ENCODE results near the gene PALLD. TPM values are rescaled to one million over a fixed set of nuclear protein-coding genes. Genes with fewer than 3 reads are reported as not detected.

The PALLD gene
- total and polyA plus RNA-seq, 2 of the 8 experiments (the other 6 are each of a cell fraction or from before 2014, with no cell fraction given), result 10.5 to 25.0 TPM

GRCh38 chr4:168845897-168846296 is 349.0 kb downstream of the PALLD start (continued):
- TF ChIP-seq CHD7 (IDR thresholded peaks at IDR 0.05; ENCODE audit: insufficient replicate concordance, low read length) (no peak), EGR1 (IDR thresholded peaks at IDR 0.05; ENCODE audit: borderline replicate concordance, low read depth, low read length) (no peak), PHF8 (conservative IDR thresholded peaks at IDR 0.05; ENCODE audit: low read depth, low read length) (no peak), HDAC6 (IDR thresholded peaks at IDR 0.05; ENCODE audit: low read depth, low read length) (no peak), MAX (IDR thresholded peaks at IDR 0.05) (no peak), CTBP2 (IDR thresholded peaks at IDR 0.05; ENCODE audit: borderline replicate concordance, insufficient read depth, insufficient read length, low read length) (no peak), MAFK (IDR thresholded peaks at IDR 0.05; ENCODE audit: low read depth, low read length) (no peak), CREB1 (IDR thresholded peaks at IDR 0.05) (no peak), RAD21 (IDR thresholded peaks at IDR 0.05 in 1 of 2, conservative IDR thresholded peaks at IDR 0.05 in 1 of 2; ENCODE audit: low read depth in 2 of 2, low read length in 2 of 2) (no peak), KDM5A (IDR thresholded peaks at IDR 0.05; ENCODE audit: low read length) (no peak), NANOG (IDR thresholded peaks at IDR 0.05; ENCODE audit: insufficient read depth, low read depth, low read length, poor library complexity, severe bottlenecking) (no peak), SP1 (IDR thresholded peaks at IDR 0.05; ENCODE audit: low read depth, low read length) (no peak)

Measured in H1 (cell line).